CD4-positive, alpha-beta T cell treated with Interleukin-6 at 100 ng/mL for 8 hours (primary cell): ENCODE data around the gene ANKRD11.
A peak's percentile ranks its signal among the peaks of the same experiment; 100 is the strongest.
"Not testable (repeated sequence)": the region's sequence is repeated elsewhere in the genome, so short reads cannot be mapped to it uniquely, and the experiment has no call there.

Experiments
- DNase-seq: peaks from one replicate; pipeline ENCODE4 v3.0.0-alpha.2; 2020; ENCODE audit warnings: mixed read lengths, low spot score

The ANKRD11 gene

DNA sequence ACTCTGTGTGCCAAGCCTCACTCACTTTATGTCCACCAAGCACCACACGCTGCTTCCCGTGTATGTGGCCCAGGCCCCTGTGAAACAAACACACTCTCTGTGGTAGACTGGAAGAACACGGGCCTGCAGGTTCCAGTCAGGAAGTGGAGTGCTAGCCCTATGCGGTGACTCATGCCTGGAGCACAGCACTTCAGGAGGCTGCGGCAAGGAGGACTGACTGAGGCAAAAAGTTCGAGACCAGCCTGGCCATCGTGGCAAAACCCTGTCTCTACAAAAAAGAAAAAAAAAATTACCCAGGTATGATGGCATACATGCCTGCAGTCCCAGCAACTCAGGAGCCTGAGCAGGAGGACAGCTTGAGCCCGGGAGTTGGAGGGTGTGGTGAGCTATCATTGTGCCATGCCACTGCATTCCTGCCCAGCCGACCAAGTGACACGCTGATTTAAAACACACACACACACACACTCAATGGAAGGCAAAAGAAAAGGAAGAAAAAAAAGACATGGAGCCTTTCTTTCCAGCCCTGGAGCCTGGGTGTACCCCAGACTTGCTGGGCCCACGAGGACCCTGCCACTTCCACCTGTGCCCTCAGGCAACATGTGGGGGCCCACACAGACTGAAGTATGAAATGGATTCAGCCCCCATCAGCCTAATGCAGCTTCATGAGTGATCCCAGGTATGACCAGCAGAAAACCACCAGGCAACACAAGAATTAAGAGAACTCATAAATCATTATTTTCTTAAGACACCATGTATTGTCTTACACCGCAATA is 126.6 kb downstream of the ANKRD11 start:
- peak; percentile 58 for DNase-seq

- not testable (repeated sequence) for DNase-seq
These were observed 127.7 kb downstream of the ANKRD11 start for GRCh38 chr16:89362540-89363223.

GRCh38 chr16:89361751-89362539 is 128.4 kb downstream of the ANKRD11 start:
- no peak for DNase-seq

GRCh38 chr16:89360760-89361435 is 129.5 kb downstream of the ANKRD11 start:
- peak; percentile 84 for DNase-seq

GRCh38 chr16:89359264-89360147 is 130.9 kb downstream of the ANKRD11 start:
- DNase-seq, result no peak

- peak; percentile 50 for DNase-seq
These were observed 132.0 kb downstream of the ANKRD11 start for GRCh38 chr16:89358030-89359005.

- peak; percentile 26 for DNase-seq
These were observed 133.1 kb downstream of the ANKRD11 start for GRCh38 chr16:89357055-89357816.

DNA sequence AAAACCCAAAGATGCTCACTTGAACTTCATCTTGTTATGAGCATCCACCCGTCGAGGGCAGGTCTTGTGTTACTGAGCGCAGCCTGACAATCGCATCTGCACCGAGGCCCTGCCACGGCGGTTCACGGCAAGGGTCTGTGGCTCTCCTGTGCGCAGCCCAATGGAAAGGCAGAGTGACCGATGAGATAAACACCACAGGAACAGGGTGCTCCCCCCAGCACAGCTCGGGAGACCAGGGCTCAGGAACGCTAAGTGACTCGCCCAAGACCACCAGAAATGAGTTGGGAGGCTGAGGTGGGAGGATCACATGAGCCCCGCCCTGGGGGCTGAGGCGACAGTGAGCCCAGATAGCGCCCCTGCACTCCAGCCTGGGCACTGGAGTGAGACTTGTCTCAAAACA is 134.7 kb downstream of the ANKRD11 start:
- no peak for DNase-seq

GRCh38 chr16:89355007-89355406 is 135.4 kb downstream of the ANKRD11 start:
- no peak for DNase-seq

GRCh38 chr16:89354325-89354724 is 136.0 kb downstream of the ANKRD11 start:
- no peak for DNase-seq

DNA sequence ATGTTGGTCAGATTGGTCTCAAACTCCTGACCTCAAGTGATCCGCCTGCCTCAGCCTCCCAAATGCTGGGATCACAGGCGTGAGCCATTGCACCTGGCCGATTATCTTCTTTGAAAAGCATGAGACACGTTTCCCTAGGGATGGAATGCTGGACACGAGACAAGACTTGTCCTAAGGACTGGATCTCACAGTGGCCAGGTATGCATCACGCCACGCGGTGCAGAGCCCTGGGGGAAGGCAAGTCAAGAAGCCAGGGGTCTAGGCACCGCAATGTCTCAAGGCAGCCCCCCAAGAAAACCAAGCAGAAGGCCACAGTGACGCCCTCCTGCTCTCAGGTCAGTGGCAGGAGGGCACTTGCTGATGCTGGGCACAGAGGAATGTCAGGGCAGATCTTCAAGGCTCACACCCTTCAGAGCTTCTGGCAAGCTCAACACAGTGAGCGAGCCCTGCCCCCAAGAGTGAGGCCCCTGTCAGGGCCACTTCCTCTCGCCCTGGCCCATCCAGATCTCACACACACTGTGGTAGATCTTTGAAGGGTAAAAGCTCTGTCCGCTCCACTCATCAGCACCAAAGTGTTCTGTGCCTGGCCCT is 138.2 kb downstream of the ANKRD11 start:
- DNase-seq, result no peak

- DNase-seq, result no peak
These were observed 138.7 kb downstream of the ANKRD11 start for GRCh38 chr16:89351645-89352044.

DNA sequence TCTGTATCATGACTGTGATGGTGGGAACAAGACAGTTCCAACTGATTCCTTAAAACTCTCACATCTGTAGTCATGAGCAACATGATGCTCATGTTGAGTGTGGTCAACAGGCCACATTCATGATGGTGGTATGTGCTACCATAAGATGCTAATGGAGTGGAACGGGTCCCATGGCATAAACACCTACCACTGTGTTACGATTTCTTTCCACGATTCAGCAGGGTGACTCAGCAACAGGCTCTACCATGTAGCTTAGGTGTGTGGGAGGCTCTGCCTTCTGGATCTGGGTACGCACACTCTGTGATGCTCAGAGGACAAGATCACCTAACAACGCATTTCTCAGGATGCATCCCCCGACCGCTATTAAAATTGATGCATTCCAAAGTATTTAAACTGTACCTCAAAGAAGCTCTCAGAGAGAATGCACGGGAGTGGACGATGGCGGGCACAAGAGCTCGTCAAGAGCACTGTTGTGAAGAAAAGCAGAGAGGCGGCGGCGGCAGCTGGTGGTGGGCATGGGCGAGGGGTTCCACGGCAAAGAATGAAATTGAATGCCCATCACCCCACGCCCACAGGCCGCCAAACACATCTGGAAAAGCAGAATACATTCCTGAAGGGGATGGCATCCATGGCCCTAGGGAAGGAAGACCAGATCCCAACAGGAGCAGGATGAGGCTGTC is 139.5 kb downstream of the ANKRD11 start:
- no peak for DNase-seq

- no peak for DNase-seq
These were observed 140.3 kb downstream of the ANKRD11 start for GRCh38 chr16:89349947-89350633.

DNA sequence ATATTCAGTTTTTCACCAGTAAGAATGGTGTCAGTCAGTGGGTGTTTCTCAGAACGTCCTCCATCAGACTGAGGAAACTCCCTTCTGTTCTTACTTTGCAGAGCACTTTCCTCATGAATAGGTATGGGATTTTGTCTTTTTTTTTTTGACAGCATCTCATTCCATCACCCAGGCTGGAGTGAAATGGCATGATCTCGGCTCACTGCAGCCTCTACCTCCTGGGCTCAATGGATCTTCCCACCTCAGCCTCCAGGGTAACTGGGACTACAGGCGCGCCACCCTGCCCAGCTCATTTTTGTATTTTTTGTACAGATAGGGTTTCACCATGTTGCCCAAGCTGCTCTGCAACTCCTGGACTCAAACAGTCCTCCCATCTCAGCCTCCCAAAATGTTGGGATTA is 142.6 kb downstream of the ANKRD11 start:
- DNase-seq, result no peak

DNA sequence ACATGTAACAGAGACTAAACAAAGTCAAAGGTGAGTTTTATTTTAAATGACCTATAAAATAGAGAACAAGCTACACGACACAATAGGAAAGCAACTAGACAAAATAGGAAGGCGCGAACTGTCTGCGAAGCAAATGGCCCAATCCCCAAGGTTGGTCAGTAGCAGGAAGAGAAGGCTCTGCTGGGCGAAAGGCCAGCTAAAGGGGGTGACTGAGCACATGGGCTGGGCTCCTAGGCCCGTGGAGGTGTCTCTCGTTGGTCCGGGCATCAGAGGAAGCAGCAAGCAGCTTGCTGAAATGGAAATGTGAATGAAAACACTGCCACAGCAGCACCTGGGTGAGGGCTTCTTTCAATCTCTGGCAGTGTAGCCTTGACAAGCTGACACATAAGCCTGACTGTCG is 143.5 kb downstream of the ANKRD11 start:
- no peak for DNase-seq

GRCh38 chr16:89345642-89346150 is 144.7 kb downstream of the ANKRD11 start:
- no peak for DNase-seq
